K562 (cell line): ENCODE measurements around the gene JMJD1C. TPM values are rescaled to one million over a fixed set of nuclear protein-coding genes. Genes with fewer than 3 reads are reported as not detected.

ENCODE experiments used
- KDM1A ChIP-seq, 2 experiments: fragments of 450-650 bp; IDR thresholded peaks; 2 replicates each; pipeline ENCODE4 v1.6.1; 2016; ENCODE audit warnings: mild to moderate bottlenecking in 2 of 2
- ZNF3 ChIP-seq: fragments of 250-450 bp; sonication (Bioruptor Pico); IDR thresholded peaks from 2 replicates; pipeline ENCODE4 v1.5.0; 2021; ENCODE audit warnings: mild to moderate bottlenecking, moderate library complexity
- polyA plus RNA-seq, 8 experiments: library from polyadenylated mRNA; depleted of rRNA in 4 of 8; stranded (reverse) in 5 of 8; unstranded in 3 of 8; fragments of >200 nt; fragmentation: Nextera tagmentation in 2 of 8; fragmentation: Illumina TruSeq in 1 of 8; extraction: Ambion mirVana in 2 of 8; extraction: Trizol in 1 of 8; gene quantifications; 2 replicates each; pipeline versions ENCODE4 v1.2.1 to v1.2.3, GENCODE V29; 2011 to 2014; ENCODE audit warnings: inconsistent platforms in 1 of 8, missing spikeins in 1 of 8
- total RNA-seq, 7 experiments: library from RNA; depleted of rRNA in 6 of 7; stranded (reverse); fragments of >200 nt in 6 of 7; fragmentation: Illumina TruSeq in 2 of 7; extraction: Trizol in 2 of 7; gene quantifications; 2 replicates each; pipeline versions ENCODE4 v1.2.1 to v1.2.3, GENCODE V29; 2011 to 2021; ENCODE audit warnings: low replicate concordance in 1 of 7
- TF ChIP-seq, protein P1 (sequence below), 2 experiments: fragments of 450-650 bp in 1 of 2; sonication (generic) in 1 of 2; formaldehyde crosslinking in 1 of 2; IDR thresholded peaks; 2 replicates each; pipeline versions ENCODE4 v1.7.1 to v1.9.0; 2016 to 2022; ENCODE audit warnings: inconsistent platforms in 1 of 2, mild to moderate bottlenecking in 1 of 2, missing genetic modification reagents in 1 of 2

JMJD1C gene
- total and polyA plus RNA-seq, 9 of the 15 experiments (the other 6 are each of a cell fraction or from before 2014, with no cell fraction given): 25.3 to 68.0 (median 47.2) TPM

DNA sequence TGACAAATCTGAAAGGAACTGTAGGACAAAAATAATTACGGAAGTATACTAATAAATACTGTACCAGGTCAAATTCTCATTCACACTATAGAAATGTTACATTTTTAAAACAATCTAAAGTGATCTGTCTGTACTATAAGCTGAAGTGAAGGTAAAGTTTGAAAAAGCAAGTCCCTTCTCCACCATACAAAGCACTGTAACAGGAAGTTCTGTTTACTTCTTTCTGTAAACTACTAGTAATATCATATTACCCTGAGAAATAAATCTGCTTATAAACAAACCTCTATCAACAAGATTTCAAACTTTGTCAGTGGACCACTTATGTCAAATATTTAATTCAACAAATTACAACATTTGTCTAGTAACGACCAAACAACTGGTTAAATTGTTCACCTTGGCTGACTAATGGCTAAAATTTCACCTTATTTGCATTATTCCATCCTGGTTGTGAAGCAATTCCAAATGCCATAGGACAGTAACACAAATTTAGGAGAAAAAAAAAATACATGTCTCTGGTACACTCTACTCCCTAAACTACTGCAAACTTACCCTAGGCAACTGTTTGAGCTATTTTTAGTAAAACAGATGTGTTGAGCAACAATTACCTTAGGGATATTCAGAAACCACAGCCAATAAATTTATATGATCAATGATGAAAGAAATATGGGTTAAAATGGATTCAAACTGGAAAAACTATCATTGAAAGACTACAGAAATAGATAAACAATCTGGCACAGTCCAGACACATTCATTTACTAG, 206.7 kb downstream of the JMJD1C start (continued):
- TF ChIP-seq, protein P1, sequence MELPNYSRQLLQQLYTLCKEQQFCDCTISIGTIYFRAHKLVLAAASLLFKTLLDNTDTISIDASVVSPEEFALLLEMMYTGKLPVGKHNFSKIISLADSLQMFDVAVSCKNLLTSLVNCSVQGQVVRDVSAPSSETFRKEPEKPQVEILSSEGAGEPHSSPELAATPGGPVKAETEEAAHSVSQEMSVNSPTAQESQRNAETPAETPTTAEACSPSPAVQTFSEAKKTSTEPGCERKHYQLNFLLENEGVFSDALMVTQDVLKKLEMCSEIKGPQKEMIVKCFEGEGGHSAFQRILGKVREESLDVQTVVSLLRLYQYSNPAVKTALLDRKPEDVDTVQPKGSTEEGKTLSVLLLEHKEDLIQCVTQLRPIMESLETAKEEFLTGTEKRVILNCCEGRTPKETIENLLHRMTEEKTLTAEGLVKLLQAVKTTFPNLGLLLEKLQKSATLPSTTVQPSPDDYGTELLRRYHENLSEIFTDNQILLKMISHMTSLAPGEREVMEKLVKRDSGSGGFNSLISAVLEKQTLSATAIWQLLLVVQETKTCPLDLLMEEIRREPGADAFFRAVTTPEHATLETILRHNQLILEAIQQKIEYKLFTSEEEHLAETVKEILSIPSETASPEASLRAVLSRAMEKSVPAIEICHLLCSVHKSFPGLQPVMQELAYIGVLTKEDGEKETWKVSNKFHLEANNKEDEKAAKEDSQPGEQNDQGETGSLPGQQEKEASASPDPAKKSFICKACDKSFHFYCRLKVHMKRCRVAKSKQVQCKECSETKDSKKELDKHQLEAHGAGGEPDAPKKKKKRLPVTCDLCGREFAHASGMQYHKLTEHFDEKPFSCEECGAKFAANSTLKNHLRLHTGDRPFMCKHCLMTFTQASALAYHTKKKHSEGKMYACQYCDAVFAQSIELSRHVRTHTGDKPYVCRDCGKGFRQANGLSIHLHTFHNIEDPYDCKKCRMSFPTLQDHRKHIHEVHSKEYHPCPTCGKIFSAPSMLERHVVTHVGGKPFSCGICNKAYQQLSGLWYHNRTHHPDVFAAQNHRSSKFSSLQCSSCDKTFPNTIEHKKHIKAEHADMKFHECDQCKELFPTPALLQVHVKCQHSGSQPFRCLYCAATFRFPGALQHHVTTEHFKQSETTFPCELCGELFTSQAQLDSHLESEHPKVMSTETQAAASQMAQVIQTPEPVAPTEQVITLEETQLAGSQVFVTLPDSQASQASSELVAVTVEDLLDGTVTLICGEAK (IDR thresholded peaks at IDR 0.05): no peak
- TF ChIP-seq, protein P1 (CRISPR knock-in tag; IDR thresholded peaks at IDR 0.05): no peak
- no peak for TF ChIP-seq KDM1A (IDR thresholded peaks at IDR 0.05)
- TF ChIP-seq ZNF3 (CRISPR knock-in tag): no peak
- TF ChIP-seq, all 486 proteins: peak for 5
